Activated CD4-positive, alpha-beta T cell treated with anti-CD3 and anti-CD28 coated beads for 36 hours (primary cell): ENCODE data around the gene PTP4A1. TPM values are rescaled to one million over a fixed set of nuclear protein-coding genes. Genes with fewer than 3 reads are reported as not detected.

ENCODE experiments used
- ATAC-seq: fragments of 200-7000 bp; cut with Tn5 transposase; one replicate; pipeline ENCODE4 v1.10.0; 2021; ENCODE audit warnings: mild to moderate bottlenecking, moderate library complexity
- CTCF ChIA-PET: fragments of 350-600 bp; sonication (Branson Sonifier 250); formaldehyde crosslinking; loops from one replicate; lab custom pipeline; 2021; ENCODE audit warnings: antibody characterized with exemption; lab: Charles Lee
- POLR2A ChIA-PET: fragments of 350-600 bp; sonication (Branson Sonifier 250); formaldehyde crosslinking; loops from one replicate; lab custom pipeline; 2021; ENCODE audit warnings: antibody characterized with exemption, inconsistent platforms; lab: Charles Lee
- DNase-seq: peaks from one replicate; pipeline ENCODE4 v3.0.0-alpha.2; 2020
- H3K27ac Mint-ChIP-seq: one replicate; pipeline ENCODE4 v1.8.0; 2021; ENCODE audit warnings: mixed read lengths
- H3K27me3 Mint-ChIP-seq: one replicate; pipeline ENCODE4 v1.8.0; 2021; ENCODE audit warnings: mixed read lengths
- H3K36me3 Mint-ChIP-seq: one replicate; pipeline ENCODE4 v1.8.0; 2021; ENCODE audit warnings: low read depth, mixed read lengths
- H3K4me1 Mint-ChIP-seq: one replicate; pipeline ENCODE4 v1.8.0; 2021; ENCODE audit warnings: mixed read lengths
- H3K4me3 Mint-ChIP-seq: one replicate; pipeline ENCODE4 v1.8.0; 2021; ENCODE audit warnings: mild to moderate bottlenecking, moderate library complexity, mixed read lengths
- H3K9me3 Mint-ChIP-seq: one replicate; pipeline ENCODE4 v1.8.0; 2021; ENCODE audit warnings: low read depth, mixed read lengths
- intact Hi-C, 2 experiments: fragments of 100-400 bp; cut with DNase I in 1 of 2; cut with micrococcal nuclease in 1 of 2; formaldehyde crosslinking; loops; one replicate each; pipeline versions ENCODE4 v1.14.2 to v1.15.1; 2022 to 2024; cut with DNase I, micrococcal nuclease
- total RNA-seq, 2 experiments: library from RNA; stranded (reverse); gene quantifications; one replicate each; pipeline ENCODE4 v1.2.3, GENCODE V29; 2021

Gene PTP4A1
- total RNA-seq, 2 experiments from 2014 or later: 42.6 to 51.9 TPM

- intact Hi-C loops: no loop called here
- Mint-ChIP-seq H3K27ac (no peak overlapping the region), H3K4me1 (no peaks in the 10 kb centered on the region), H3K4me3 (no peak overlapping the region), H3K36me3 (no peaks in the 10 kb centered on the region), H3K9me3 (no peaks in the 10 kb centered on the region), H3K27me3 (peaks cover 2% of the 10 kb centered on the region)
- POLR2A ChIA-PET: no interaction called here
- DNase-seq (no peak), ATAC-seq (no peak)
- CTCF ChIA-PET: interaction anchor here (1.0 to 2.3 kb wide), 3 partner anchors 8 to 148 kb away, joined by 3 to 7 read pairs (median 4); no protein-coding TSS in a partner anchor
Observed at GRCh38 chr6:63611560-63611959, 39.3 kb downstream of the PTP4A1 start.

GRCh38 chr6:63615590-63615989 is 43.3 kb downstream of the PTP4A1 start:
- no peaks in the 10 kb centered on the region for H3K9me3 Mint-ChIP-seq
- H3K4me3 Mint-ChIP-seq: no peak overlapping the region
- H3K27me3 Mint-ChIP-seq: peaks cover 13% of the 10 kb centered on the region
- H3K4me1 Mint-ChIP-seq: no peaks in the 10 kb centered on the region
- ChIA-PET CTCF (interaction anchor here (1.2 kb wide), 1 partner anchor 15 kb away, joined by 3 read pairs; no protein-coding TSS in a partner anchor), POLR2A (no interaction called here)
- ATAC-seq (no peak), DNase-seq (no peak)
- H3K27ac Mint-ChIP-seq: no peak overlapping the region
- intact Hi-C loops: no loop called here
- no peaks in the 10 kb centered on the region for H3K36me3 Mint-ChIP-seq

Other genes starting within 250 kb of the PTP4A1 start
- gene PHF3, start 63.3 kb downstream of the PTP4A1 start, total RNA-seq: 10 to 100 TPM; 50.5 to 56.5 TPM